ENCODE results near the gene WIF1. TPM values are rescaled to one million over a fixed set of nuclear protein-coding genes. Genes with fewer than 3 reads are reported as not detected.

WIF1 gene
- polyA plus RNA-seq, 1 donor (not counting 4 experiments of a cell fraction or from before 2014, with no cell fraction given), result not detected

DNA sequence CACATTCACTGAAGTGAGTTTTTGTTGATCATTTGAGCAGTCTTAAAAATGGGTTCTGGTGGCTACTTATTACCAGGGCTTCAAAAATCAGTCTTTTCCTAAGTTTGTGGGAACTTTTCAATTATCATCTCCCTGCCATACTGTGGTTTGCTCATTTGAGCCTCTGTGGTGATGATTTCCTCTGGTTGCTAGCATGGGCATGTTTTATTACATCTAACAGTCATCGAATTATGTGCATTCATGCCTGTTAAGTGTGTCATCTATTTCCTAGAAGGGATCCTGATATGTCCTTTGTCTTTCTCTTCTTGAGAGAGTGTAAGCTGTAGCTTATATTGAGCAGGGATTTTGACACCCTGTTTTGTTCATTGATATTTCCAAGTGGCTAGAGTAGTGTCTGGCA lies 116.8 kb downstream of the WIF1 start:
- Histone ChIP-seq H3K79me2 (ENCODE audit: control insufficient read depth, insufficient read depth, low read length) (no peaks in the 10 kb centered on the region), H4K20me1 (ENCODE audit: control insufficient read depth, extremely low read depth, insufficient read depth, low read length) (no peaks in the 10 kb centered on the region), H3K9ac (ENCODE audit: control insufficient read depth, extremely low read depth, insufficient read depth, low read length) (no peak overlapping the region), H2AFZ (ENCODE audit: control insufficient read depth, low read length) (no peak overlapping the region), H3K4me3 (ENCODE audit: control insufficient read depth in 2 of 3, extremely low read depth in 1 of 3, insufficient read depth in 2 of 3, low read depth in 1 of 3, low read length in 3 of 3) (no peak overlapping the region), H3K4me2 (ENCODE audit: control insufficient read depth, extremely low read depth, insufficient read depth, low read depth, low read length) (peak overlapping the region; percentile 43), H3K9me3 (ENCODE audit: control insufficient read depth, low read depth, low read length) (no peaks in the 10 kb centered on the region), H3K36me3 (ENCODE audit: control insufficient read depth in 2 of 2, extremely low read depth in 1 of 2, insufficient read depth in 2 of 2, low read length in 2 of 2) (no peaks in the 10 kb centered on the region), H3K27me3 (ENCODE audit: control insufficient read depth, extremely low read depth, insufficient read depth, low read length) (no peaks in the 10 kb centered on the region), H3K9me1 (ENCODE audit: control insufficient read depth, extremely low read depth, insufficient read depth, low read length) (no peaks in the 10 kb centered on the region), H3K27ac (ENCODE audit: control insufficient read depth, insufficient read depth, low read length) (peak overlapping the region; percentile 72), H3K4me1 (ENCODE audit: control insufficient read depth, extremely low read depth, insufficient read depth, low read length) (peaks cover 17% of the 10 kb centered on the region)
- no peak for TF ChIP-seq EZH2 (IDR thresholded peaks at IDR 0.05; ENCODE audit: low read length)
- TF ChIP-seq, protein P1, sequence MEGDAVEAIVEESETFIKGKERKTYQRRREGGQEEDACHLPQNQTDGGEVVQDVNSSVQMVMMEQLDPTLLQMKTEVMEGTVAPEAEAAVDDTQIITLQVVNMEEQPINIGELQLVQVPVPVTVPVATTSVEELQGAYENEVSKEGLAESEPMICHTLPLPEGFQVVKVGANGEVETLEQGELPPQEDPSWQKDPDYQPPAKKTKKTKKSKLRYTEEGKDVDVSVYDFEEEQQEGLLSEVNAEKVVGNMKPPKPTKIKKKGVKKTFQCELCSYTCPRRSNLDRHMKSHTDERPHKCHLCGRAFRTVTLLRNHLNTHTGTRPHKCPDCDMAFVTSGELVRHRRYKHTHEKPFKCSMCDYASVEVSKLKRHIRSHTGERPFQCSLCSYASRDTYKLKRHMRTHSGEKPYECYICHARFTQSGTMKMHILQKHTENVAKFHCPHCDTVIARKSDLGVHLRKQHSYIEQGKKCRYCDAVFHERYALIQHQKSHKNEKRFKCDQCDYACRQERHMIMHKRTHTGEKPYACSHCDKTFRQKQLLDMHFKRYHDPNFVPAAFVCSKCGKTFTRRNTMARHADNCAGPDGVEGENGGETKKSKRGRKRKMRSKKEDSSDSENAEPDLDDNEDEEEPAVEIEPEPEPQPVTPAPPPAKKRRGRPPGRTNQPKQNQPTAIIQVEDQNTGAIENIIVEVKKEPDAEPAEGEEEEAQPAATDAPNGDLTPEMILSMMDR (optimal IDR thresholded peaks at IDR 0.05 in 1 of 3, IDR thresholded peaks at IDR 0.05 in 1 of 3, conservative IDR thresholded peaks at IDR 0.05 in 1 of 3; ENCODE audit: extremely low read depth in 1 of 3, insufficient read depth in 2 of 3, low read length in 3 of 3), result no peak
- peak; percentile 78 for DNase-seq (ENCODE audit: low read depth, low spot score)
- dilution Hi-C loops (cut with MboI; ENCODE audit: extremely low pct_ligation_motif_present, low sequenced_read_pairs), result no loop called here
- FAIRE-seq, result peak; percentile 95

Small RNA genes lying within 50 kb of the gene (small RNA-seq; reads per million reads assigned to genes)
- gene RNU6-166P (ENCODE audit: insufficient read length in 3 of 3, low read depth in 3 of 3, low replicate concordance in 1 of 3), result 0 to 0.75 (median 0) reads per million in 3 experiments

Other genes with a start within 250 kb of the WIF1 start
- 10.8 to 21.8 TPM (median 13.1 TPM) in 3 replicates for gene LEMD3, start 48.3 kb upstream of the WIF1 start, polyA plus RNA-seq
- gene MSRB3, start 157.4 kb upstream of the WIF1 start, polyA plus RNA-seq, result 11.5 to 12.7 TPM (median 12.3 TPM) in 3 replicates

Data from keratinocyte (primary cell).